AG09319 (cell line): ENCODE results near the gene GNPAT.

Source experiments
- DNase-seq: peaks from one replicate; pipeline ENCODE4 v3.0.0-alpha.2; 2010; ENCODE audit warnings: low read depth; ENCODE audit errors: extremely low read depth
- TF ChIP-seq, protein P1 (sequence below): IDR thresholded peaks from 2 replicates; pipeline ENCODE4 v1.5.1; 2011; ENCODE audit warnings: low read depth, mild to moderate bottlenecking, inconsistent platforms, low read length, moderate library complexity

Gene GNPAT

DNA sequence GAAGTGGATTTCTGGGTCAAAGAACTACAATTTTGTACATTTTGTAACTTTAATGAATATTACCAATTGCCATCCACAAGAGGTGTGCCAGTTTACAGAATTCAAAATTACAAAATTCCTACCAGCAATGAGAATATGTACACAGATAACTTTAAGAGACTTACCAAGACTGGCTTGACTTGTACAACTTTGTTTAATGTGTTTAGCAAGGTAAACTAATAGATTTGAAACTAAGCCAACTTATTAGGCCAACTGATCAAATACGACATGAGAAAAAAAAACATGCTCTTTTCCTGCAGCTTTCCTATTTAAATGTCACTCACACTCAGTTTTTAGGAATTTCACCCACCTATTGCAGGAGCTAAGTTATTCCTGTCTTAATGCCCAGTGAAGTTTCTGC lies 85.2 kb downstream of the GNPAT start:
- no peak for DNase-seq
- TF ChIP-seq, protein P1, sequence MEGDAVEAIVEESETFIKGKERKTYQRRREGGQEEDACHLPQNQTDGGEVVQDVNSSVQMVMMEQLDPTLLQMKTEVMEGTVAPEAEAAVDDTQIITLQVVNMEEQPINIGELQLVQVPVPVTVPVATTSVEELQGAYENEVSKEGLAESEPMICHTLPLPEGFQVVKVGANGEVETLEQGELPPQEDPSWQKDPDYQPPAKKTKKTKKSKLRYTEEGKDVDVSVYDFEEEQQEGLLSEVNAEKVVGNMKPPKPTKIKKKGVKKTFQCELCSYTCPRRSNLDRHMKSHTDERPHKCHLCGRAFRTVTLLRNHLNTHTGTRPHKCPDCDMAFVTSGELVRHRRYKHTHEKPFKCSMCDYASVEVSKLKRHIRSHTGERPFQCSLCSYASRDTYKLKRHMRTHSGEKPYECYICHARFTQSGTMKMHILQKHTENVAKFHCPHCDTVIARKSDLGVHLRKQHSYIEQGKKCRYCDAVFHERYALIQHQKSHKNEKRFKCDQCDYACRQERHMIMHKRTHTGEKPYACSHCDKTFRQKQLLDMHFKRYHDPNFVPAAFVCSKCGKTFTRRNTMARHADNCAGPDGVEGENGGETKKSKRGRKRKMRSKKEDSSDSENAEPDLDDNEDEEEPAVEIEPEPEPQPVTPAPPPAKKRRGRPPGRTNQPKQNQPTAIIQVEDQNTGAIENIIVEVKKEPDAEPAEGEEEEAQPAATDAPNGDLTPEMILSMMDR = no peak
